Endothelial cell of umbilical vein (primary cell): ENCODE measurements around the gene RAB17. TPM values are rescaled to one million over a fixed set of nuclear protein-coding genes. Genes with fewer than 3 reads are reported as not detected.

Source experiments
- BruUV-seq: library from RNA; stranded (reverse); fragments of 400-500 nt; replicated peaks from 2 replicates; lab custom pipeline; 2021; lab: Mats Ljungman, UMichigan
- CTCF ChIA-PET: fragments of 300-600, 350-600 bp; sonication (Branson Sonifier 250); formaldehyde crosslinking; loops from one replicate; lab custom pipeline; 2021; ENCODE audit warnings: antibody characterized with exemption, inconsistent platforms; lab: Charles Lee
- POLR2A ChIA-PET: fragments of 300-600, 350-600 bp; sonication (Branson Sonifier 250); formaldehyde crosslinking; loops from one replicate; lab custom pipeline; 2021; ENCODE audit warnings: antibody characterized with exemption, inconsistent platforms; lab: Charles Lee
- DNase-seq: peaks from one replicate; pipeline ENCODE4 v3.0.0-alpha.2; 2011; ENCODE audit warnings: low read depth, low spot score
- FAIRE-seq: peaks from 2 replicates; lab custom pipeline; 2011; peaks lifted over from hg19 to GRCh38; lab: Jason Lieb, UNC
- H2AFZ ChIP-seq: 2 replicates; pipeline ENCODE4 v1.6.0; 2012; ENCODE audit warnings: low read depth, low read length, control low read depth, inconsistent platforms
- H3K27ac ChIP-seq: 2 replicates; pipeline ENCODE4 v1.5.1; 2011; ENCODE audit warnings: low read depth, mild to moderate bottlenecking, control low read depth, low read length, moderate library complexity; ENCODE audit not compliant: insufficient read depth
- H3K27me3 ChIP-seq, 2 experiments: 2 replicates each; pipeline versions ENCODE4 v1.6.0 to v1.6.1; 2011; ENCODE audit warnings: low read length in 2 of 2, mixed read lengths in 1 of 2; ENCODE audit not compliant: control insufficient read depth in 2 of 2, insufficient read depth in 2 of 2
- H3K36me3 ChIP-seq, 2 experiments: 2 replicates in 1 of 2; 3 replicates in 1 of 2; pipeline ENCODE4 v1.5.1; 2011; ENCODE audit warnings: low read length in 2 of 2, mild to moderate bottlenecking in 1 of 2, moderate library complexity in 1 of 2; ENCODE audit not compliant: control insufficient read depth in 2 of 2, insufficient read depth in 2 of 2; ENCODE audit errors: extremely low read depth in 1 of 2
- H3K4me1 ChIP-seq: 3 replicates; pipeline ENCODE4 v1.5.1; 2011; ENCODE audit warnings: mild to moderate bottlenecking, low read length; ENCODE audit not compliant: control insufficient read depth, insufficient read depth; ENCODE audit errors: extremely low read depth
- H3K4me2 ChIP-seq: 2 replicates; pipeline ENCODE4 v1.6.1; 2011; ENCODE audit warnings: low read length, control low read depth, mixed read lengths; ENCODE audit not compliant: insufficient read depth
- H3K4me3 ChIP-seq, 3 experiments: fragments of 200-600 bp in 1 of 3; sonication (generic), shearing (Covaris generic) in 1 of 3; replicated peaks in 1 of 3; 2 replicates each; pipeline ENCODE4 v1.5.1; 2011 to 2016; ENCODE audit warnings: control low read depth in 3 of 3, low read length in 3 of 3, mild to moderate bottlenecking in 2 of 3, inconsistent platforms in 1 of 3, low read depth in 1 of 3, moderate library complexity in 1 of 3; ENCODE audit not compliant: insufficient read depth in 1 of 3
- H3K79me2 ChIP-seq: 2 replicates; pipeline ENCODE4 v1.6.0; 2012; ENCODE audit warnings: low read length, inconsistent platforms; ENCODE audit not compliant: control insufficient read depth, insufficient read depth
- H3K9ac ChIP-seq: replicated peaks from 2 replicates; pipeline ENCODE3; 2011; ENCODE audit warnings: low read length, control low read depth; ENCODE audit not compliant: insufficient read depth; ENCODE audit errors: extremely low read depth
- H3K9me1 ChIP-seq: replicated peaks from 3 replicates; pipeline ENCODE4 v1.6.0; 2011; ENCODE audit warnings: mild to moderate bottlenecking, low read length; ENCODE audit not compliant: control insufficient read depth, insufficient read depth; ENCODE audit errors: extremely low read depth
- H3K9me3 ChIP-seq: replicated peaks from 2 replicates; pipeline ENCODE4 v1.5.1; 2012; ENCODE audit warnings: low read length, inconsistent platforms; ENCODE audit not compliant: control insufficient read depth, insufficient read depth
- H4K20me1 ChIP-seq: replicated peaks from 2 replicates; pipeline ENCODE3; 2011; ENCODE audit warnings: mild to moderate bottlenecking, low read length; ENCODE audit not compliant: control insufficient read depth, insufficient read depth; ENCODE audit errors: extremely low read depth
- GATA2 ChIP-seq: IDR thresholded peaks from 2 replicates; pipeline ENCODE4 v1.7.0; 2011; ENCODE audit warnings: low read depth, mild to moderate bottlenecking, moderate library complexity, mixed read lengths, low read length; ENCODE audit not compliant: insufficient read length, insufficient read depth
- MYC ChIP-seq: IDR thresholded peaks from one replicate; pipeline ENCODE4 v1.6.1; 2011; ENCODE audit warnings: mild to moderate bottlenecking, low read depth, low read length
- POLR2A ChIP-seq: IDR thresholded peaks from 2 replicates; pipeline ENCODE4 v1.6.1; 2012; ENCODE audit warnings: low read depth, mild to moderate bottlenecking, control low read depth, low read length
- dilution Hi-C: fragments of 300-500 bp; cut with MboI; formaldehyde crosslinking; loops from one replicate; pipeline ENCODE4 v1.15.0; 2019; ENCODE audit warnings: low sequenced_read_pairs; ENCODE audit not compliant: extremely low pct_ligation_motif_present
- intact Hi-C: fragments of 100-400 bp; cut with micrococcal nuclease; formaldehyde crosslinking; loops from one replicate; pipeline ENCODE4 v1.10.0; 2022
- polyA plus RNA-seq, 4 experiments: library from polyadenylated mRNA; depleted of rRNA in 3 of 4; stranded (reverse) in 3 of 4; unstranded in 1 of 4; fragments of >200 nt; gene quantifications; 2 replicates each; pipeline versions ENCODE4 v1.2.1 to v1.2.3, GENCODE V29; 2011 to 2012; ENCODE audit warnings: missing spikeins in 1 of 4
- total RNA-seq: library from RNA; stranded (reverse); gene quantifications from 2 replicates; pipeline ENCODE4 v1.2.3, GENCODE V29; 2021
- TF ChIP-seq, protein P1 (sequence below), 2 donors: IDR thresholded peaks; 1 replicate in 1 of 2; 2 replicates in 1 of 2; pipeline ENCODE4 v1.5.1; 2011; ENCODE audit warnings: low read length in 2 of 2, mild to moderate bottlenecking in 2 of 2, moderate library complexity in 2 of 2, control low read depth in 1 of 2, inconsistent platforms in 1 of 2, low read depth in 1 of 2; ENCODE audit not compliant: insufficient read depth in 1 of 2; ENCODE audit errors: extremely low read depth in 1 of 2

RAB17 gene
- total and polyA plus RNA-seq, 2 donors (not counting 3 experiments of a cell fraction or from before 2014, with no cell fraction given), result 0.41 to 0.77 TPM

DNA sequence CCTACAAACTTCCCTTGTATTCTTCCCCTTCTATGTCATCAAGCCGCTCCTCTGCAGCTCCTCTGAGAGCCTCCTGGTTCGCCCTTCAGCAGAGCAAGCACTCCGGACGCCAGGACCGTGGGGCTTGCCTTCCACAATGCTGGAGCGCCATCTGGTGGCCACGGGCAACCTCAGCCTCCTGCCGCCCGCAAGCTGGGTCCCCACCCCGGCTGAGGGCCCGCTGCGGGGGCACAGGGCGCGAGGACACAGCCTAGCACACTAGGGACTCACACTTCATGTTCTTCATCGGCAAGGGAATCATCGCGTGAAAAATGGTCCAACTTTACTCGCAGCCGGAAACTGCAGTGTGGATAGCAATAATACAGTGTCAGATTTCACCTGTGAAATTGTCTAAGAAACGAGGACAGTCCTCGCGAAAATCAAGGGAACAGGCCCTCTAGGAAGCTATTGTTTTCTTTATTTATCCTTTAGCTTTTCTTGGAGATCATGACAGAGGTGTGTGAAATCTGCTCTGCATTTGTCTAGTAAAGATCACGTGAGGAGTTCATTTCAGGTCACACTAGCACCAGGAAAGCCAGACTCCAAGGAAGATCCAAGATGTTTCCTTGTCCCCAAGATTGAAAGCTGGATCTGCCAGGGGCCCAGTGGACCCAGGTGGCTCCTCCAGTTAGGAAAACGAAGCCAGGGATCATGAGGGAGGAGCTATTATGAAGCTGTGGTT is 18.4 kb downstream of the RAB17 start:
- CTCF ChIA-PET, result interaction anchor here (0.6 to 7.7 kb wide), 96 partner anchors 10 to 1793 kb away, joined by 3 to 295 read pairs (median 5); partner anchors contain the start of genes COL6A3 and COPS8
- no peak overlapping the region for H3K4me3 ChIP-seq

More for the DNA sequence above, 18.4 kb downstream of the RAB17 start:
- H4K20me1 ChIP-seq, result no peaks in the 10 kb centered on the region
- FAIRE-seq (peak; percentile 94), DNase-seq (peak; percentile 82)
- no peak overlapping the region for H3K4me2 ChIP-seq
- H3K9me3 ChIP-seq, result no peaks in the 10 kb centered on the region
- no peaks in the 10 kb centered on the region for H3K9me1 ChIP-seq
- H3K36me3 ChIP-seq, result no peaks in the 10 kb centered on the region
- H3K4me1 ChIP-seq, result no peaks in the 10 kb centered on the region
- no peak overlapping the region for H2AFZ ChIP-seq
- dilution Hi-C loops (no loop called here), intact Hi-C loops (loop anchor here (1.0 to 2.0 kb wide), 8 partner anchors 60 to 479 kb away; no protein-coding TSS in a partner anchor)
- no peak overlapping the region for H3K9ac ChIP-seq
- no TSS peak for BruUV-seq
- no peaks in the 10 kb centered on the region for H3K79me2 ChIP-seq
- no peaks in the 10 kb centered on the region for H3K27me3 ChIP-seq
- POLR2A ChIA-PET, result interaction anchor here (0.6 to 0.7 kb wide), 2 partner anchors 97 to 479 kb away, joined by 3 read pairs; no protein-coding TSS in a partner anchor
- no peak overlapping the region for H3K27ac ChIP-seq
- TF ChIP-seq POLR2A (no peak), MYC (no peak), GATA2 (no peak)
- TF ChIP-seq, protein P1, sequence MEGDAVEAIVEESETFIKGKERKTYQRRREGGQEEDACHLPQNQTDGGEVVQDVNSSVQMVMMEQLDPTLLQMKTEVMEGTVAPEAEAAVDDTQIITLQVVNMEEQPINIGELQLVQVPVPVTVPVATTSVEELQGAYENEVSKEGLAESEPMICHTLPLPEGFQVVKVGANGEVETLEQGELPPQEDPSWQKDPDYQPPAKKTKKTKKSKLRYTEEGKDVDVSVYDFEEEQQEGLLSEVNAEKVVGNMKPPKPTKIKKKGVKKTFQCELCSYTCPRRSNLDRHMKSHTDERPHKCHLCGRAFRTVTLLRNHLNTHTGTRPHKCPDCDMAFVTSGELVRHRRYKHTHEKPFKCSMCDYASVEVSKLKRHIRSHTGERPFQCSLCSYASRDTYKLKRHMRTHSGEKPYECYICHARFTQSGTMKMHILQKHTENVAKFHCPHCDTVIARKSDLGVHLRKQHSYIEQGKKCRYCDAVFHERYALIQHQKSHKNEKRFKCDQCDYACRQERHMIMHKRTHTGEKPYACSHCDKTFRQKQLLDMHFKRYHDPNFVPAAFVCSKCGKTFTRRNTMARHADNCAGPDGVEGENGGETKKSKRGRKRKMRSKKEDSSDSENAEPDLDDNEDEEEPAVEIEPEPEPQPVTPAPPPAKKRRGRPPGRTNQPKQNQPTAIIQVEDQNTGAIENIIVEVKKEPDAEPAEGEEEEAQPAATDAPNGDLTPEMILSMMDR (IDR thresholded peaks at IDR 0.05; ENCODE audit: extremely low read depth in 1 of 2, insufficient read depth in 1 of 2, low read depth in 1 of 2, low read length in 2 of 2), result peak; percentile 99
